Uterus (tissue), 2 donors: ENCODE results near the gene TMEM141.

Experiments
- CTCF ChIP-seq, 4 experiments: fragments of 200-600 bp in 2 of 4; fragments of 450-650 bp in 2 of 4; sonication (generic) in 2 of 4; IDR thresholded peaks; one replicate each; pipeline ENCODE4 v1.5.1; 2016 to 2019; ENCODE audit warnings: antibody characterized with exemption in 4 of 4, mild to moderate bottlenecking in 2 of 4, moderate library complexity in 1 of 4
- POLR2A ChIP-seq, 2 donors: fragments of 450-650 bp; IDR thresholded peaks; one replicate each; pipeline ENCODE4 v1.6.1; 2016; ENCODE audit warnings: antibody characterized with exemption in 2 of 2, mild to moderate bottlenecking in 1 of 2, moderate library complexity in 1 of 2

- TF ChIP-seq POLR2A (IDR thresholded peaks at IDR 0.05) (no peak), CTCF (IDR thresholded peaks at IDR 0.05) (no peak)
Observed at GRCh38 chr9:136773386-136774044, 17.6 kb upstream of the TMEM141 start.
